BLaER1 (cell line): Measurements from ENCODE around the gene EPOP.

Source experiments
- H3K27ac ChIP-seq: shearing (Covaris generic); formaldehyde crosslinking; 2 replicates; pipeline ENCODE4 v1.8.1; 2022
- H3K27me3 ChIP-seq: shearing (Covaris generic); formaldehyde crosslinking; 2 replicates; pipeline ENCODE4 v1.8.1; 2022
- H3K36me3 ChIP-seq: shearing (Covaris generic); formaldehyde crosslinking; 2 replicates; pipeline ENCODE4 v1.8.1; 2022
- H3K4me1 ChIP-seq: shearing (Covaris generic); formaldehyde crosslinking; 2 replicates; pipeline ENCODE4 v1.8.1; 2022
- H3K4me2 ChIP-seq: shearing (Covaris generic); formaldehyde crosslinking; 2 replicates; pipeline ENCODE4 v1.8.1; 2022
- H3K4me3 ChIP-seq: shearing (Covaris generic); formaldehyde crosslinking; 2 replicates; pipeline ENCODE4 v1.8.1; 2022
- H3K9ac ChIP-seq: shearing (Covaris generic); formaldehyde crosslinking; 2 replicates; pipeline ENCODE4 v1.8.1; 2022
- H3K9me3 ChIP-seq: shearing (Covaris generic); formaldehyde crosslinking; 2 replicates; pipeline ENCODE4 v1.8.1; 2022
- H4K20me1 ChIP-seq: shearing (Covaris generic); formaldehyde crosslinking; 2 replicates; pipeline ENCODE4 v1.8.1; 2022
- Cebpa-rat ChIP-seq: shearing (Covaris generic); IDR thresholded peaks from 2 replicates; pipeline ENCODE4 v1.8.1; 2022

Gene EPOP

GRCh38 chr17:38663964-38664644, 10.7 kb downstream of the EPOP start:
- H3K27ac ChIP-seq, result no peak overlapping the region
- H3K4me1 ChIP-seq, result peaks cover 13% of the 10 kb centered on the region
- no peak overlapping the region for H3K4me3 ChIP-seq
- no peak for TF ChIP-seq Cebpa-rat
- H3K9ac ChIP-seq, result no peak overlapping the region
- no peaks in the 10 kb centered on the region for H3K9me3 ChIP-seq
- peaks cover 8% of the 10 kb centered on the region; the same call in 1 of the 2 replicates for H4K20me1 ChIP-seq
- peaks cover 17% of the 10 kb centered on the region for H3K27me3 ChIP-seq
- H3K36me3 ChIP-seq, result no peaks in the 10 kb centered on the region
- H3K4me2 ChIP-seq, result no peak overlapping the region

- Histone ChIP-seq H3K27ac (no peak overlapping the region), H3K4me1 (peaks cover 22% of the 10 kb centered on the region), H3K27me3 (peaks cover 8% of the 10 kb centered on the region), H3K4me2 (no peak overlapping the region), H4K20me1 (no peaks in the 10 kb centered on the region; the same call in 1 of the 2 replicates), H3K9ac (no peak overlapping the region), H3K36me3 (no peaks in the 10 kb centered on the region), H3K4me3 (no peak overlapping the region), H3K9me3 (no peaks in the 10 kb centered on the region)
- no peak for TF ChIP-seq Cebpa-rat
These were observed 11.5 kb downstream of the EPOP start for GRCh38 chr17:38663125-38663751.

DNA sequence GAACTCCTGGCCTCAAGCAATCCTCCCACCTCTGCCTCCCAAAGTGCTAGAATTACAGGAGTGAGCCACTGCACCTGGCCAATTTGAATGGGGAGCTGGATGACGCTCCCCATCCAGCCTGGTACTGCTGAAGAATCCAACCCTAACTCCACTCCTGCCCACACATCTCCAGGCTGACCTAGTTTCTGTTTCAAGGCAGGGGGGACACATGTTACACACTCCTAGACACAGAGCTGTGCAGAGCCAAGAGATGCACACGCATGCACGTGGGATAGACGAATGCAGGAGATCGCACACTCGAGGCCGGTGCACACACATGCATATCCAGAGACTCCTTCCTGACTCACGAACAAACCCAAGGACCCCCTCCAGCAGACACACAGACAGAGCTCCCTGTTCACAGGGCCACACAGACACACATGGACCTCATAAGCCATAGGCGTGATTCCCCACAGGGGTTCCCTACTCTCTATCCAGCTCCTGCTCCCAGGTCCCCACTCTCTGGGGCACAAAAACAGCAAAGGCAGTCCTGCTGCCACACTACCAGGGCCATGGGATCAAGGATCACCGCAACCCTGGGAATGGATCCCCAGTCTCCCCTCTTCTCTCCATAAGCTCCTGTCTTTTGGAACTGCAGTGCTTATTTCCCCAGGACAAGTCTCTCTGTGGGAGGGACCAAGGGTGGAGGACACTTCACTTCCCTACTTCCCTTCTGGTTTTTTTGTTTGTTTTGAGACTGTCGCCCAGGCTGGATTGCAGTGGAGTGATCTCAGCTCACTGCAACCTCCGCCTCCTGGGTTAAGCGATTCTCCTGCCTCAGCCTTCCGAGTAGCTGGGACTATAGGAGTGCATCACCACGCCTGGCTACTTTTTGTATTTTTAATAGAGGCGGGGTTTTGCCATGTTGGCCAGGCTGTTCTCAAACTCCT, 14.4 kb downstream of the EPOP start:
- no peaks in the 10 kb centered on the region for H3K9me3 ChIP-seq
- no peak overlapping the region for H3K4me2 ChIP-seq
- no peaks in the 10 kb centered on the region for H3K27me3 ChIP-seq
- no peak for TF ChIP-seq Cebpa-rat
- H3K4me3 ChIP-seq, result no peak overlapping the region
- H3K27ac ChIP-seq, result no peak overlapping the region
- H3K36me3 ChIP-seq, result no peaks in the 10 kb centered on the region
- no peaks in the 10 kb centered on the region for H4K20me1 ChIP-seq
- peaks cover 35% of the 10 kb centered on the region for H3K4me1 ChIP-seq
- H3K9ac ChIP-seq, result no peak overlapping the region

DNA sequence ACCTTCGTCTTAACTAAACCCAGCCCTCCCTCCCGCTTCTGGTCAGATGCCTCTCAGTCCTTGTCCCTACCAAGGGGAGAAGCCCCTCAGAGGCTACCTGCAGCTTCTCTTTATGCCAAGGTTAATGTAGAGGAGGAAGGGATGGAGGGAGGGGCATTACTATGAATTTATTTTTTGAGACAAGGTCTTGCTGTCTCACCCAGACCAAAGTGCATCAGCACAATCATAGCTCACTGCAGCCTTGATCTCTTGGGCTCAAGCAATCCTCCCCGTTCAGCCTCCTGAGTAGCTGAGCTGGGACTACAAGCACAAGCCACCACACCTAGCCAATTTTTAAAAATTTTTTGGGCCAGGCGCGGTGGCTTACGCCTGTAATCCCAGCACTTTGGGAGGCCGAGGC, 15.3 kb downstream of the EPOP start:
- Histone ChIP-seq H3K4me2 (no peak overlapping the region), H3K4me1 (peaks cover 44% of the 10 kb centered on the region)
- TF ChIP-seq Cebpa-rat, result no peak

DNA sequence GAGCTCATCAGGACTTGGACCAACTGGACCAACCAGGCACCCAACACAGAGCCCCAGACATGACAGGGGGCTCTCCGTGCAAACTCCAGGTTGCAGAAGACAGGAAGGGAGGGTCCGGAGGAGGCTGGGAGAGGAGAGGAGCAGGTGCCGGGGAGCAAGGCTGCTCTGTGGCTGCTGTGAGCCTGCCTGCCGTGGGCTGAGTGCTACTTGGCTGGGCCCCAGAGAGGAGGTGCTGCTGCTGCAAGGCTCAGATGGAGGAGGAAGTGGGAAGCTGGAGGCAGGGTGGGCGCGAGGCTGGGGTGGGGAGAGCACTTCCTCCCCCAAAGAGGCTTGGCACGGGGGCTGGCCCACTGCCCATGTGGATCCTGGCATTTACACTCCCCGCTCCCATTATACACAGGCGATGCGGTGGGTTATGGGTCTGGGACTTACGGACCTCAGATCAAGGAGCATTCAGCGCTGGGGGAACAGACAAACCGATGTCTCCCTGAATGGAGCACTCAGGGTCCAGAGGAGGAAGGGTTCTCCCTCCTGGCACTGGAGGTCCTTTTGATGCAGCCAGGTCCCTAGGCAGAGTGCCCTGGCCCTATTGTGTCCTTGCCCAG, 15.9 kb downstream of the EPOP start:
- H3K27ac ChIP-seq, result no peak overlapping the region
- no peaks in the 10 kb centered on the region for H3K36me3 ChIP-seq
- H3K9me3 ChIP-seq, result no peaks in the 10 kb centered on the region
- H3K4me3 ChIP-seq, result no peak overlapping the region
- no peak for TF ChIP-seq Cebpa-rat
- H3K4me2 ChIP-seq, result peak overlapping the region; percentile 58
- H3K9ac ChIP-seq, result no peak overlapping the region
- no peaks in the 10 kb centered on the region for H4K20me1 ChIP-seq
- H3K27me3 ChIP-seq, result no peaks in the 10 kb centered on the region
- H3K4me1 ChIP-seq, result peaks cover 50% of the 10 kb centered on the region

More for the DNA sequence above, 15.3 kb downstream of the EPOP start:
- H3K27me3 ChIP-seq, result no peaks in the 10 kb centered on the region
- no peaks in the 10 kb centered on the region for H4K20me1 ChIP-seq
- no peak overlapping the region for H3K9ac ChIP-seq
- no peak overlapping the region for H3K4me3 ChIP-seq
- no peaks in the 10 kb centered on the region for H3K36me3 ChIP-seq
- no peaks in the 10 kb centered on the region for H3K9me3 ChIP-seq
- no peak overlapping the region for H3K27ac ChIP-seq

DNA sequence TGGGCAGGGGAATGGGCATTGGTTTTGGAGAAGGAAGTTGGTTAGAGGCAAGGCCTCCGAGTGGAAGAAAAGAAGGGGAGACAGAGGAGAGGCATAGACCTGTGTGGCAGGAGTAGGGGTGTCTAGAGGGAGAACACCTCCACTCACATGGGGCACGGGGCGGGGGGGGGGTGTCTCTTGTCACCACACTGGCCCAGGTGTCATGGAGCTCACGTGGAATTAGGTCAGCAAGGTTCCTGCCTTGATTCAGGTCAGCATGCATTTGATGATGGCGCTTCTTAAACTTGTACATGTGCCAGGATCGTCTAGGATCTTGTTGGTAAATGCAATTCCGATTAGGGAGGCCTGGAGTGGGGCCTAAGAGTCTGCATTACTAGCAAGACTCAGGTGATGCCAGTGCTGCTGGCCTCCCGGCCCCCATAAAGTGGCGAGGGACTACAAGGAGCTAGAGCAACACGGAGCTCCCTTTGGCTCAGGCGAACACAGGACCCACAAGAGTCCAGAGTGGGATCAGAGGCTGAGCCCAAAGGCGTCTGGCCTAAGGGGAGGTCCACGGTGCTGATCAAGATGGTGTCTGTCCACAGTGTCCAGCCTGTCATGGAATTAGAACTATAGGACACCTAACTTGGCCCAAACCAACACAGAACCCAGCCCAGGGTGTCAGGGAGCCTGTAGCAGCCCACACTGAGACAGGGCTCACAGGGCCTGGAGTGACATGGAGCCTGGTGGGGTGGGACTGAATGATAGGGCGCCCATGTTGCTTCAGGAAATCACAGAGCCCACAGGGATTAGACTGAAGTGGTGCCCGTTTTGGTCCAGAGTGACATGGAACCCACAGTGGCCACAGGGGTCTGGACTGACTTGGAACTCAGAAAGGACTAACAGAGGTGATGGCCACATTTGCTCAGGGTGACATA, 16.7 kb downstream of the EPOP start:
- H4K20me1 ChIP-seq, result no peaks in the 10 kb centered on the region
- H3K9ac ChIP-seq, result no peak overlapping the region
- no peaks in the 10 kb centered on the region for H3K27me3 ChIP-seq
- no peak overlapping the region for H3K27ac ChIP-seq
- no peak for TF ChIP-seq Cebpa-rat
- no peaks in the 10 kb centered on the region for H3K9me3 ChIP-seq
- H3K4me3 ChIP-seq, result no peak overlapping the region
- H3K4me2 ChIP-seq, result peak overlapping the region; percentile 58
- H3K4me1 ChIP-seq, result peaks cover 53% of the 10 kb centered on the region
- H3K36me3 ChIP-seq, result no peaks in the 10 kb centered on the region

- H3K4me1 ChIP-seq, result peaks cover 61% of the 10 kb centered on the region
- no peak overlapping the region for H3K27ac ChIP-seq
- no peaks in the 10 kb centered on the region for H4K20me1 ChIP-seq
- no peak overlapping the region for H3K4me3 ChIP-seq
- no peak overlapping the region for H3K9ac ChIP-seq
- H3K9me3 ChIP-seq, result no peaks in the 10 kb centered on the region
- H3K4me2 ChIP-seq, result 0 out of 2 replicates have a peak overlapping the region, but pooled peaks have one; percentile 58
- H3K36me3 ChIP-seq, result no peaks in the 10 kb centered on the region
- TF ChIP-seq Cebpa-rat, result no peak
- no peaks in the 10 kb centered on the region for H3K27me3 ChIP-seq
These were observed 17.6 kb downstream of the EPOP start for GRCh38 chr17:38656959-38657823.
